Measurements from ENCODE around the gene SPSB1.

SPSB1 gene
- total RNA-seq, result 7.5 to 16.3 reads per million in 2 experiments

DNA sequence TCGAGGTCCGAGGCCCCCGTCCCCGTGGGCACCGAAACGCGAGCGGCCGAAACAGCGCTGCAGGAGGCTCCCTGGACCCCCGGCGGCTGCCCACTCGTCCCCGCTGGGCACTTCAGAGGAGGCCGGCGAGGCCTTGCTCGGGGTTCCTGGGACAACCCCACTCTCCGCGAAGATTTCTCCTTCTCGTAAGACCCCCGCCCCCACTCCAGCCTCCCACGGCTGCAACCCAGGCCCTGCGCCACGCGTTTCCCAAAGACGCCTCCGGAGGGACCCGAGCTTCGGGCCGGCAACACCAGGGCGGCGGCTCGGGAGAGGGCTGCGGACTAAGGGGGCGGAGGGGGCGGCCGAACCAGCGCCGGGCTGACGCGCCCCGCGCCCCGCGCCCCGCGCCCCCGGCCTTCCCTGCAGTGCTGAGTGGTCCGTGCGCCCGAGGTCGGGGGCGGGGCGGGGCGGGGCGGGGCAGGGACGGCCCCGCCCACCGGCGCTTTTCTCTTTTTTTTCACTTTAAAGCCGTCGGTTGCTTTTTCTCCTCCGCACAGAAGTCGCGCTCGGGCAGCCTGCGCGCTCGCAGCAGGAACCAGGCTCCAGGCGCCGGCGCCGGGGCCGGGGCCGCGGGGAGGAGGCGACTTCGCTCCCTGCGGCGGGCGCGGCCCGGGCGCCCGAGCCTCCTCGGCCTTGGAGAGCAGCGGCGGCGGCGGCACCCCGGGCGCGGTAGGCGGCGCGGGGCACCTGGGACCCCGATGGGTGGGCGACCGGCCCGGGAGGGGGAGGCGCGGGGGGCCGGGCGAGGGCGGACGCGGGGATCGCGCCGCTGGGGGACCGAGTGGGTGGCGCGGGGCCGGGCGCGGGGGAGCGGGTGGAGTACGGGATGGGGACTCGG lies at the start of gene SPSB1:
SPSB1 (plus strand) TSS at position 534 of the 880 bp plus-strand sequence. CDS start 62,998 bp downstream, outside the sequence.
- peak; percentile 62 for DNase-seq (ENCODE audit: low read depth)

DNA sequence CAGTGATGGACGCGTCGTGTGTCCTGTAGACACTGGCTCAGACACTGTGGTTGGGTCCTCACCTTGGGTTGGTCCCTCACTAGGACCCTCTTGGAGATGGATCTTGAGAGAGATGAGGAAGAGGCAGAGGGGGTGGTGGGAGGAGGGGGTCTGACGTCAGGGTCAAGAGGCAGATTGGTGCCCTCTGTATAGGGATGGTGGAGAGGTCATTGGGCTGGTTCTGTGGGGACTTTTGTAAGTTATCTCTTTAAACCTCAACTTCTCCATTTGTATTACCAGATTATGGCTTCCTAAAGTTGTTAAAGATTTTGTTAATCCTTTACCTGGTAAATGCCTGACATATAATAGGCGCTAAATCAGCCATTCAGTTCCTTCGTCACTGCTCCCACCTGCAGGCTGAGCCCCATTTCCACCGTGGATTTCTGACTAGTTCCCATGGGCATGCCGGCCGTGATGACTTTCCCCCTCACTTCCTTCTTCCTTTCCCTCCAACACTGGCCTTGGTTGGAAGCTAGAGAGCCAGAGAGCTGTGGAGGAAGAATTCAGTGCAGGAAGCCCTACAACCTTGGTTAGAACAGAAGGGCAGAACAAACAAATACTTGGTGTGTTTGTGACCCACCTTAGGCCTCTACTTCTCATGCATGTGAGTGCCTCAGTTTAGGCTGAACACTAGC lies 49.5 kb upstream of the SPSB1 start:
- DNase-seq (ENCODE audit: low read depth), result no peak

- no peak for DNase-seq (ENCODE audit: low read depth)
Observed at GRCh38 chr1:9244501-9245229, 48.0 kb upstream of the SPSB1 start.

DNA sequence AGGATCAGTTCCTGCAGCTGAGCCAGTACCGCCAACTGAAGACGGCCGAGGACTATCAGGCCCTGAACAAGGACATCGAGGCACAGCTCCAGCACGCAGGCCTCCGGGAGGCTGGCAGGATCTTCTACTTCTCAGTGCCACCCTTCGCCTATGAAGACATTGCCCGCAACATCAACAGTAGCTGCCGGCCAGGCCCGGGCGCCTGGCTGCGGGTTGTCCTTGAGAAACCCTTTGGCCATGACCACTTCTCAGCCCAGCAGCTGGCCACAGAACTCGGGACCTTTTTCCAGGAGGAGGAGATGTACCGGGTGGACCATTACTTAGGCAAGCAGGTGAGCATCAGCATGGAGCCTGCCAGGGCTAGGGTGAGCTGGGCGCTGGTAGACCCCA lies 47.5 kb upstream of the SPSB1 start:
- no peak for DNase-seq (ENCODE audit: low read depth)

GRCh38 chr1:9245661-9246060 lies 47.0 kb upstream of the SPSB1 start:
- DNase-seq (ENCODE audit: low read depth), result no peak

DNA sequence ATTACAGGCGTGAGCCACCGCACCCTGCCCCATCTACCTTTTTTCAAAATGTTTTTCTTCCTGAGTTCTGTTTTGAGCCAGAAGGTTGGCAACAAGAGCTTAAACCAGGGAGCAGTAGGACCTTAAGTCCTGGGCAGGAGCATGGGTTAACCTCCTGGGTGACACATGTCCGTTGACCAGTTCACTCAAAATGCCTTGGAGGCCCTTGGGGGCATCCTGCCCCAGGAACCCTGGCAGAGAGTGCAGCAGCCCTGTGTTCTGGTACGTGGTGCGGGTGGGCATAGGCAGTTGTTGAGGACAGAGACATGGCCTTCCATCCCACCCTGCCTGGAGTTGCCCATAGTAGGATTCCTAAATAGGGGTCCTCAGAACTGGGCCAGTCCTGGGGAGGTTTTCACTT lies 46.5 kb upstream of the SPSB1 start:
- no peak for DNase-seq (ENCODE audit: low read depth)

- DNase-seq (ENCODE audit: low read depth), result no peak
Observed at GRCh38 chr1:9246841-9247785, 45.6 kb upstream of the SPSB1 start.

GRCh38 chr1:9247894-9248293 lies 44.8 kb upstream of the SPSB1 start:
- no peak for DNase-seq (ENCODE audit: low read depth)

GRCh38 chr1:9248341-9249262 lies 44.1 kb upstream of the SPSB1 start:
- no peak for DNase-seq (ENCODE audit: low read depth)

DNA sequence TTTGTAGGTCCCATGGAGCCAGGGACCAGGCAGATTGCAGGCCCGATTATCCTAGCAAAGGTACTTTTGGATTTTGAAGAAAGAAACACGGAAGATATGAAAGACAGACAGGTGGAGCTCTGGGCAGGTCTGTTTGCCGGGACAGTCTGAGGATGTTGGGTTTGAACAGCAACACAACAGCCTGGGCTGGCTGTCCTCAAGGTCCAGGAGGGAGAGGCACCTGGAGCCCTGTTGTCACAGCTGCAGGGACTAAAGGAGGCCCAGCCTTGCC lies 43.5 kb upstream of the SPSB1 start:
- DNase-seq (ENCODE audit: low read depth), result no peak

DNA sequence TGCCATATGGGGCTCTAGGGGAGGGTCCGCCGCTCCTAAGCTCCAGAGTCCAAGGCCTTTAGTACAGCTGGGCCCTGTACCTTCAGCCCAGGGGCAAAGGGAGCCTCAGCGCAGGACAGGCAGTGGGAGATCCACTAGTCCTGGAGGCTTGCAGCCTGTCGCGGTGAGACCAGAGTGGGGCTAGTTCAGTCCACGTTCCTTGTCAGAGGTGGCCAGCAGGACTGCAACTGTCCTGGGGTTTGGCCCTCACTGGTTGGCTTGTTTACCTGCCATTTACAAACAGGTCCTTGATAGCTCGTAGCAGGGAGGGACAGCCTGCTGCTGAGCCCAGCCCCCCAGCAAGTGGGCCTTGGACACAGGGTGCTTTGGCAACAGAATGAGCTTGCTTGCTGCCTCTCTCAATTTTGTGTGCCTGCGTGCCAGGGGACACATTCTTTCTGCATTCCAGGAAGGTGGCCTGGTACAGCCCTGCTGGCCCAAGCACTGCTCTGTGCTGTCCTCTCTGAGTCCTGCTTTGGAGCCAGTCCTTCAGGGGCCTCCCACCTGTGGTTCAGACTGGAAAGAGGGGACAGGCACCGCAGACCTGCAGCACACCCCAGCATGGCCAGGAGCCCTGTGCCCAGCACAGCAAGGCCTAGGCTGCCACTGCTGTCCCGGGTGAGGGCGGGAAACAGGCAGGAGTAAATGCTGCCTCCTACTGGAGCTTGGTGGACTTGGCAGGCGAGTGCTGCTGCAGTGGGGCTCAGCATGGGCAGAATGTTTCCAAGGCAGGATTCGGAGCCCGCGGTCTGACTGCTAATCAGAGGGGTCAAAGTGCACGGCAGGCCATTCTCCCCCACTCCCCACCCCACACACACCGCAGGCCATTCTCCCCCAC lies 42.9 kb upstream of the SPSB1 start:
- no peak for DNase-seq (ENCODE audit: low read depth)

- no peak for DNase-seq (ENCODE audit: low read depth)
Observed at GRCh38 chr1:9250411-9251381, 42.0 kb upstream of the SPSB1 start.

DNA sequence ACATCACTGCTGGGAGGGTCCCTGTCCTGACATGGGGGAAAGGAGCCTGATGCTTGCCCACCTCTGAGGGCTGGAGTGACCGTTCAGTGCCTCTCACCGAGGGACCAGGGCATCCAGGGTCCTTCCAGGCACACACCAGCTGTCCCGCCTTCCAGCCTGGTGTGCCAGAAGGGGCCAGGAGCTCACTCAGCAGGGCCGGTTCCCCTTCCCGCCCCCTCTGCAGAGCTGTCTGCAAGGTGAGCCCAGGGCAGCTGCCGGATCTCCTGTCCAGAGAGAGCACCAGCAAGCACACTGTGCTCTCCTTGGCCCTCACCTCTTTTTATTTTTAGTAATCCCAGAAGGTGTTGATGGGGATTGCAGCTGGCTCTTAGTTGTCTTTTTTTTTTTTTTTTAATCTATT lies 41.2 kb upstream of the SPSB1 start:
- no peak for DNase-seq (ENCODE audit: low read depth)

DNA sequence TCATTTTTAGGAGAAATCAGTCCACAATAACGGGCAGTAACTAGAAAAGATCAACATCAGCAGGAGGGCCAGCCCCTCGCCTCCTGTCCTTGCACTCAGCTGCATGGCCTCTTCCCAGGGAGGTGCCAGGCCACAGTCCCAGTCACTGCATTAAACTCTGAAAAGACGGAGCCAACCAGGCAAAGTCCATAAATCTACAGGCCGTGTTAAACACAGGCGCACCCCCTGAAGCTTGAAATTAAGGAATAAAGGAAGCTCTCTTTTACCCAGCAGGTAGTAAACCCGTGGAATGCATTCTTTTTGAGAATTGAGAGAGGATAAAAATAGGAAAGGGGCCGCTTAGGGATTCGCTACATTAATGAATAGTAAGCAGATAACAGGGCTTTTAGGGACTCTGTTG lies 39.7 kb upstream of the SPSB1 start:
- no peak for DNase-seq (ENCODE audit: low read depth)

DNA sequence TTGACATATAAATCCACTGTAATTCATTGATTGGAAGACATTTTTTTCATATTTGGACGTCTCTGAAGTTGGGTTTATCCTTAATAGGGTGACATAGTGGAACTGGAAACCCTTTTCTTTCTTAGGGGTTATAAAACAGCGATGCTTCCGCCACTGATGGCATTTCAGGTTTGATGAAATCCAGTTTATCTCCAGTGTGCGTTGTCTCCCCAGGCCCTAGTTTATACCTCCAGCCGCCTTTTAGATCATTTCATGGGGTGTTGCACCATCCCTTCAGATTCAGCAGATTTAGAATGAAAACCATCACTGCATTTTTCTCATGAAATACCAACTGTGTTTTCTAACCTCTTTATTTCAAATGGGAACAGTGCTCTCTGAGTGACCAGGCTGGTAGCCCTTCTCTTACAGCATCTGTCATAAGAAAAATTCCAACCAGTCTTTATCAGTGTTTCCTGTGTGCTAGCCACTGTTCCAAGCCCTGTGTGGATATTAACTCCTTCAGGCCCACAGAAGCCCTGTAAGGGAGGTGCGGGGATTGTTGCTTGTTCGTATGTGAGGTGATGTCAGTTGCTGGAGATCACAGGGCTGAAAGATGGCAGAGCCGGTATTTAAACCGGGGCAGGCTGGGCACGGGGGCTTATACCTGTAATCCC lies 39.1 kb upstream of the SPSB1 start:
- no peak for DNase-seq (ENCODE audit: low read depth)

DNA sequence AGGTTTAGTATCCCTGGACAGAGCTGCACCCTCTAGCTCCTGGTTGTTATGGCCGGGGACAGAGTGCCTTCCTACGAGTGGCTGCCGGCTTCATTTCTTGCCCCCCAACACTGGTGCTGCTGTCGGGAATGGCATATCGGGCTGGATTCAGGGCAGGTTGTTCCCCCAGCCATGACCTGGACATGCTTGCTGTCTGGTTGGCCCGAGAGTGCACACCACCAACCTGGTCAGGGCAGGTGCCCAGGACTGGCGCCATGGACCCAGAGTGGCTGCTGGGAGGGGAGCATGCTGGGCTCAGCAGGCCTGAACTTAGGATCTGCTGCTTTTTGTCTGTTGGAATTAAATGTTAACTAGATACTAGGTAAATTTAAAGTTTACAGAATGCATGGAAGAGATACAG lies 36.4 kb upstream of the SPSB1 start:
- DNase-seq (ENCODE audit: low read depth), result no peak

DNA sequence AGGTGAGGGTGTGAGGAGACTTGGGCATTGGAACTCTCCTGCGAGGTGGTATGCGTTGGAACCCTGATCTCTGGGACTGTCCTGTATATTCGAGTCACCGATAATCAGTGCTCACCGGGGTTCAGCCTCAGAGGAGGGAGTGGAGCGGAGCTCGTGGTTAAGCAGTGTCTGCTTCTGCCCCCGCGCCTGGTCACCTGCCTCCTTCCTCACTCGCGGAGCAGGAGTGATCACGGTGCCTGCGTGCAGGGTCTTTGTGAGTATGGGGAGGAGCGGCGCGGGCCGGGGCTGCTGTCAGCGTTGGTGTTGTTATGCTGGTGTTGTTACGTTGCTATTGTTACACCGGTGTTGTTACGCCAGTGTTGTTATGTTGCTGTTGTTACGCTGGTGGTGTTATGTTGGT lies 34.8 kb upstream of the SPSB1 start:
- no peak for DNase-seq (ENCODE audit: low read depth)

- DNase-seq (ENCODE audit: low read depth), result no peak
Observed at GRCh38 chr1:9258629-9259028, 34.1 kb upstream of the SPSB1 start.
